K562 (cell line): ENCODE data around the gene WDR27. TPM values are rescaled to one million over a fixed set of nuclear protein-coding genes. Genes with fewer than 3 reads are reported as not detected.

Experiments used
- ATAC-seq: fragments of 200-7000 bp; cut with Tn5 transposase; 3 replicates; pipeline ENCODE4 v1.9.1; 2020; ENCODE audit warnings: moderate library complexity
- BruUV-seq: library from RNA; stranded (reverse); fragments of 400-500 nt; replicated peaks from 2 replicates; lab custom pipeline; 2021; lab: Mats Ljungman, UMichigan
- CTCF ChIA-PET: fragments of 300-600 bp; formaldehyde crosslinking; extraction: SDS; loops from one replicate; lab custom pipeline; 2021; ENCODE audit warnings: low intra/inter-chr PET ratio; lab: Yijun Ruan, JAX
- POLR2A ChIA-PET: fragments of 300-600, 350-650 bp; sonication (Branson Sonifier 250); formaldehyde crosslinking; extraction: SDS; loops from one replicate; lab custom pipeline; 2021; ENCODE audit warnings: antibody characterized with exemption, inconsistent platforms; lab: Yijun Ruan, JAX
- DNase-seq, 4 experiments: peaks; one replicate each; pipeline versions ENCODE4 v3.0.0 to v3.0.0-alpha.2; 2011 to 2018; ENCODE audit warnings: low spot score in 3 of 4, mixed read lengths in 3 of 4; ENCODE audit errors: extremely low read depth in 1 of 4
- FAIRE-seq: peaks from 2 replicates; lab custom pipeline; 2011; peaks lifted over from hg19 to GRCh38; lab: Jason Lieb, UNC
- H2AFZ ChIP-seq: 2 replicates; pipeline ENCODE4 v1.6.0; 2011; ENCODE audit warnings: low read depth, low read length, control low read depth, inconsistent platforms
- H3K27ac ChIP-seq: fragments of 200-600 bp; 3 replicates; pipeline ENCODE4 v1.8.0; 2011; ENCODE audit warnings: low read depth, mild to moderate bottlenecking, control low read depth, inconsistent platforms, low read length, moderate library complexity, mixed read lengths; ENCODE audit errors: extremely low read depth
- H3K27me3 ChIP-seq, 2 experiments: fragments of 300-600 bp in 1 of 2; 2 replicates in 1 of 2; 3 replicates in 1 of 2; pipeline versions ENCODE4 v1.6.0 to v1.8.0; 2011; ENCODE audit warnings: inconsistent platforms in 2 of 2, low read length in 2 of 2, mild to moderate bottlenecking in 1 of 2, mixed read lengths in 1 of 2, moderate library complexity in 1 of 2; ENCODE audit not compliant: control insufficient read depth in 2 of 2, insufficient read depth in 2 of 2
- H3K36me3 ChIP-seq: fragments of 300-600 bp; 3 replicates; pipeline ENCODE4 v1.8.0; 2011; ENCODE audit warnings: mild to moderate bottlenecking, low read length, inconsistent platforms; ENCODE audit not compliant: control insufficient read depth, insufficient read depth
- H3K4me1 ChIP-seq, 2 experiments: fragments of 200-600 bp in 1 of 2; replicated peaks in 1 of 2; 2 replicates in 1 of 2; 3 replicates in 1 of 2; pipeline versions ENCODE4 v1.5.1 to v1.8.0; 2011; ENCODE audit warnings: inconsistent platforms in 2 of 2, low read length in 2 of 2, mild to moderate bottlenecking in 1 of 2, mixed read lengths in 1 of 2, moderate library complexity in 1 of 2; ENCODE audit not compliant: control insufficient read depth in 2 of 2, insufficient read depth in 2 of 2
- H3K4me2 ChIP-seq: 2 replicates; pipeline ENCODE4 v1.6.1; 2011; ENCODE audit warnings: low read length, control low read depth, inconsistent platforms, mixed read lengths; ENCODE audit not compliant: insufficient read depth
- H3K4me3 ChIP-seq: fragments of 200-600 bp; sonication (generic), shearing (Covaris generic); 2 replicates; pipeline ENCODE4 v1.5.1; 2016; ENCODE audit warnings: control low read depth, inconsistent platforms
- H3K79me2 ChIP-seq: fragments of 200-600 bp; 3 replicates; pipeline ENCODE4 v1.8.0; 2011; ENCODE audit warnings: low read length, inconsistent platforms; ENCODE audit not compliant: control insufficient read depth, insufficient read depth
- H3K9ac ChIP-seq, 2 experiments: 2 replicates each; pipeline versions ENCODE4 v1.6.0 to v1.6.1; 2011; ENCODE audit warnings: low read depth in 2 of 2, low read length in 2 of 2, control low read depth in 1 of 2, inconsistent platforms in 1 of 2, mild to moderate bottlenecking in 1 of 2, mixed read lengths in 1 of 2; ENCODE audit not compliant: insufficient read depth in 1 of 2
- H3K9me1 ChIP-seq: one replicate; pipeline ENCODE4 v1.6.0; 2011; ENCODE audit warnings: inconsistent platforms, mild to moderate bottlenecking, low read length, moderate library complexity; ENCODE audit not compliant: control insufficient read depth, insufficient read depth
- H3K9me3 ChIP-seq: replicated peaks from 2 replicates; pipeline ENCODE4 v1.5.1; 2011; ENCODE audit warnings: low read depth, low read length, inconsistent platforms; ENCODE audit not compliant: control insufficient read depth, insufficient read depth
- H4K20me1 ChIP-seq: replicated peaks from 2 replicates; pipeline ENCODE4 v1.6.1; 2011; ENCODE audit warnings: low read length, inconsistent platforms, mixed read lengths; ENCODE audit not compliant: control insufficient read depth, insufficient read depth
- E2F6 ChIP-seq, 2 experiments: IDR thresholded peaks; 2 replicates each; pipeline ENCODE4 v1.6.1; 2011; ENCODE audit warnings: borderline replicate concordance in 1 of 2, control low read depth in 1 of 2, low read depth in 1 of 2, low read length in 1 of 2, mild to moderate bottlenecking in 1 of 2, mixed read lengths in 1 of 2, moderate library complexity in 1 of 2; ENCODE audit not compliant: insufficient read depth in 1 of 2, insufficient read length in 1 of 2, poor library complexity in 1 of 2, severe bottlenecking in 1 of 2; ENCODE audit errors: extremely low read depth in 1 of 2
- NELFE ChIP-seq: IDR thresholded peaks from 2 replicates; pipeline ENCODE4 v1.6.1; 2011; ENCODE audit warnings: mild to moderate bottlenecking; ENCODE audit not compliant: insufficient read depth, insufficient read length
- NFIC ChIP-seq: fragments of 450-650 bp; IDR thresholded peaks from 2 replicates; pipeline ENCODE4 v1.6.1; 2017; ENCODE audit warnings: mild to moderate bottlenecking, inconsistent platforms
- NRF1 ChIP-seq, 2 experiments: fragments of 450-650 bp; IDR thresholded peaks in 1 of 2; conservative IDR thresholded peaks in 1 of 2; 2 replicates each; pipeline ENCODE4 v1.6.1; 2014; ENCODE audit warnings: mild to moderate bottlenecking in 2 of 2
- RBM17 ChIP-seq: fragments of 200-400 bp; formaldehyde crosslinking; IDR thresholded peaks from 2 replicates; pipeline ENCODE4 v1.6.1; 2017; ENCODE audit warnings: low read depth, mild to moderate bottlenecking, low read length, borderline replicate concordance
- SETDB1 ChIP-seq: IDR thresholded peaks from one replicate; pipeline ENCODE4 v1.6.1; 2012; ENCODE audit warnings: low read length, control low read depth, inconsistent platforms
- SIN3B ChIP-seq: fragments of 450-650 bp; IDR thresholded peaks from 2 replicates; pipeline ENCODE4 v1.6.1; 2017; ENCODE audit warnings: low read depth, mild to moderate bottlenecking, moderate library complexity
- TEAD1 ChIP-seq, 2 experiments: fragments of 450-650 bp in 1 of 2; sonication (generic) in 1 of 2; formaldehyde crosslinking; IDR thresholded peaks; 2 replicates each; pipeline versions ENCODE4 v1.4.0 to v1.8.0; 2020 to 2022; ENCODE audit warnings: mild to moderate bottlenecking in 2 of 2, missing genetic modification reagents in 1 of 2
- WGBS: fragments of 100-300 bp; shearing (Covaris generic); methylation state at CpG from one replicate; pipeline ENCODE4 v1.1.6; 2016; ENCODE audit warnings: low coverage, mixed read lengths; ENCODE audit not compliant: insufficient coverage; ENCODE audit errors: missing lambda C conversion rate; 5-methylcytosine and 5-hydroxymethylcytosine counted together
- in situ Hi-C: fragments of 300-500 bp; cut with MboI; formaldehyde crosslinking; loops from 4 replicates; pipeline ENCODE4 v1.15.0; 2018; ENCODE audit warnings: inconsistent platforms, mixed read lengths
- intact Hi-C: fragments of 100-400 bp; cut with micrococcal nuclease; formaldehyde crosslinking; loops from 2 replicates; pipeline ENCODE4 v1.14.2; 2022
- polyA plus RNA-seq, 8 experiments: library from polyadenylated mRNA; depleted of rRNA in 4 of 8; stranded (reverse) in 5 of 8; unstranded in 3 of 8; fragments of >200 nt; fragmentation: Nextera tagmentation in 2 of 8; fragmentation: Illumina TruSeq in 1 of 8; extraction: Ambion mirVana in 2 of 8; extraction: Trizol in 1 of 8; gene quantifications; 2 replicates each; pipeline versions ENCODE4 v1.2.1 to v1.2.3, GENCODE V29; 2011 to 2014; ENCODE audit warnings: inconsistent platforms in 1 of 8, missing spikeins in 1 of 8
- total RNA-seq, 7 experiments: library from RNA; depleted of rRNA in 6 of 7; stranded (reverse); fragments of >200 nt in 6 of 7; fragmentation: Illumina TruSeq in 2 of 7; extraction: Trizol in 2 of 7; gene quantifications; 2 replicates each; pipeline versions ENCODE4 v1.2.1 to v1.2.3, GENCODE V29; 2011 to 2021; ENCODE audit warnings: low replicate concordance in 1 of 7
- TF ChIP-seq, protein P1 (sequence below): IDR thresholded peaks from 3 replicates; pipeline ENCODE4 v1.6.1; 2011; ENCODE audit warnings: borderline replicate concordance, mild to moderate bottlenecking; ENCODE audit not compliant: insufficient read length, insufficient read depth
- TF ChIP-seq, protein P2 (sequence below): fragments of 200-800 bp; sonication (Bioruptor generic); IDR thresholded peaks from 2 replicates; pipeline ENCODE4 v1.6.1; 2017; ENCODE audit warnings: missing genetic modification characterization, missing compliant biosample characterization
- TF ChIP-seq, protein P3 (sequence below): fragments of 250-450 bp; sonication (Bioruptor Pico); IDR thresholded peaks from 2 replicates; pipeline ENCODE4 v1.5.0; 2020; ENCODE audit warnings: mild to moderate bottlenecking
- TF ChIP-seq, protein P4 (sequence below): sonication (generic); formaldehyde crosslinking; IDR thresholded peaks from 2 replicates; pipeline ENCODE4 v1.8.0; 2022; ENCODE audit warnings: missing genetic modification reagents, mild to moderate bottlenecking, moderate library complexity, borderline replicate concordance

The WDR27 gene
- total and polyA plus RNA-seq, 9 of the 15 experiments (the other 6 are each of a cell fraction or from before 2014, with no cell fraction given) = 4.3 to 77.2 (median 22.7) TPM

GRCh38 chr6:169702840-169703246 lies 1.0 kb upstream of the WDR27 start:
- H4K20me1 ChIP-seq = no peaks in the 10 kb centered on the region; the same call in none of the 2 replicates
- peak overlapping the region; percentile 74 for H3K4me3 ChIP-seq
- H3K9me3 ChIP-seq = no peaks in the 10 kb centered on the region
- H3K4me2 ChIP-seq = peak overlapping the region; percentile 95
- peak overlapping the region; percentile 86 for H2AFZ ChIP-seq
- H3K79me2 ChIP-seq = peaks cover 68% of the 10 kb centered on the region
- no peaks in the 10 kb centered on the region for H3K9me1 ChIP-seq
- peak overlapping the region; percentile 90 for H3K27ac ChIP-seq
- ATAC-seq = no peak
- WGBS = under 1% methylated on average over 22 of the region's 22 CpGs
- intact Hi-C loops = loop anchor here (1.0 kb wide), 1 partner anchor 48 kb away; the partner anchor contains the start of genes DYNLT2 and ERMARD
- BruUV-seq = no TSS peak
- POLR2A ChIA-PET = interaction anchor here (0.7 to 5.2 kb wide), 13 partner anchors 8 to 312 kb away, joined by 3 to 24 read pairs (median 7); no protein-coding TSS in a partner anchor
- FAIRE-seq = no peak
- CTCF ChIA-PET = no interaction called here
- H3K27me3 ChIP-seq = no peaks in the 10 kb centered on the region
- H3K4me1 ChIP-seq = peaks cover 13 to 19% of the 10 kb centered on the region in 2 experiments; a peak in 4 of 5 replicates
- in situ Hi-C loops = no loop called here
- DNase-seq = no peak
- H3K9ac ChIP-seq = peak overlapping the region; percentile 94 to 96
- peaks cover 62% of the 10 kb centered on the region for H3K36me3 ChIP-seq
- TF ChIP-seq SIN3B = no peak
- TF ChIP-seq, protein P1, sequence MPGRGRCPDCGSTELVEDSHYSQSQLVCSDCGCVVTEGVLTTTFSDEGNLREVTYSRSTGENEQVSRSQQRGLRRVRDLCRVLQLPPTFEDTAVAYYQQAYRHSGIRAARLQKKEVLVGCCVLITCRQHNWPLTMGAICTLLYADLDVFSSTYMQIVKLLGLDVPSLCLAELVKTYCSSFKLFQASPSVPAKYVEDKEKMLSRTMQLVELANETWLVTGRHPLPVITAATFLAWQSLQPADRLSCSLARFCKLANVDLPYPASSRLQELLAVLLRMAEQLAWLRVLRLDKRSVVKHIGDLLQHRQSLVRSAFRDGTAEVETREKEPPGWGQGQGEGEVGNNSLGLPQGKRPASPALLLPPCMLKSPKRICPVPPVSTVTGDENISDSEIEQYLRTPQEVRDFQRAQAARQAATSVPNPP = no peak
- peak; percentile 54; the same call in 1 of the 2 replicates for TF ChIP-seq NFIC
- TF ChIP-seq E2F6 (IDR thresholded peaks at IDR 0.05; ENCODE audit: borderline replicate concordance in 1 of 2, extremely low read depth in 1 of 2, insufficient read depth in 1 of 2, insufficient read length in 1 of 2, low read depth in 1 of 2, low read length in 1 of 2, poor library complexity in 1 of 2, severe bottlenecking in 1 of 2) = peak in 1 of 2 experiments; percentile 2
- TF ChIP-seq RBM17 = no peak
- TF ChIP-seq, protein P2, sequence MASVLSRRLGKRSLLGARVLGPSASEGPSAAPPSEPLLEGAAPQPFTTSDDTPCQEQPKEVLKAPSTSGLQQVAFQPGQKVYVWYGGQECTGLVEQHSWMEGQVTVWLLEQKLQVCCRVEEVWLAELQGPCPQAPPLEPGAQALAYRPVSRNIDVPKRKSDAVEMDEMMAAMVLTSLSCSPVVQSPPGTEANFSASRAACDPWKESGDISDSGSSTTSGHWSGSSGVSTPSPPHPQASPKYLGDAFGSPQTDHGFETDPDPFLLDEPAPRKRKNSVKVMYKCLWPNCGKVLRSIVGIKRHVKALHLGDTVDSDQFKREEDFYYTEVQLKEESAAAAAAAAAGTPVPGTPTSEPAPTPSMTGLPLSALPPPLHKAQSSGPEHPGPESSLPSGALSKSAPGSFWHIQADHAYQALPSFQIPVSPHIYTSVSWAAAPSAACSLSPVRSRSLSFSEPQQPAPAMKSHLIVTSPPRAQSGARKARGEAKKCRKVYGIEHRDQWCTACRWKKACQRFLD (CRISPR knock-in tag) = 0 out of 2 replicates have a peak, but pooled peaks have one; percentile 6
- no peak for TF ChIP-seq NELFE
- TF ChIP-seq, protein P3, sequence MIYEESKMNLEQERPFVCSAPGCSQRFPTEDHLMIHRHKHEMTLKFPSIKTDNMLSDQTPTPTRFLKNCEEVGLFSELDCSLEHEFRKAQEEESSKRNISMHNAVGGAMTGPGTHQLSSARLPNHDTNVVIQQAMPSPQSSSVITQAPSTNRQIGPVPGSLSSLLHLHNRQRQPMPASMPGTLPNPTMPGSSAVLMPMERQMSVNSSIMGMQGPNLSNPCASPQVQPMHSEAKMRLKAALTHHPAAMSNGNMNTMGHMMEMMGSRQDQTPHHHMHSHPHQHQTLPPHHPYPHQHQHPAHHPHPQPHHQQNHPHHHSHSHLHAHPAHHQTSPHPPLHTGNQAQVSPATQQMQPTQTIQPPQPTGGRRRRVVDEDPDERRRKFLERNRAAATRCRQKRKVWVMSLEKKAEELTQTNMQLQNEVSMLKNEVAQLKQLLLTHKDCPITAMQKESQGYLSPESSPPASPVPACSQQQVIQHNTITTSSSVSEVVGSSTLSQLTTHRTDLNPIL (CRISPR knock-in tag) = no peak
- TF ChIP-seq, protein P4, sequence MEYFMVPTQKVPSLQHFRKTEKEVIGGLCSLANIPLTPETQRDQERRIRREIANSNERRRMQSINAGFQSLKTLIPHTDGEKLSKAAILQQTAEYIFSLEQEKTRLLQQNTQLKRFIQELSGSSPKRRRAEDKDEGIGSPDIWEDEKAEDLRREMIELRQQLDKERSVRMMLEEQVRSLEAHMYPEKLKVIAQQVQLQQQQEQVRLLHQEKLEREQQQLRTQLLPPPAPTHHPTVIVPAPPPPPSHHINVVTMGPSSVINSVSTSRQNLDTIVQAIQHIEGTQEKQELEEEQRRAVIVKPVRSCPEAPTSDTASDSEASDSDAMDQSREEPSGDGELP (CRISPR knock-in tag) = no peak
- TF ChIP-seq NRF1 (conservative IDR thresholded peaks at IDR 0.05 in 1 of 2, IDR thresholded peaks at IDR 0.05 in 1 of 2) = peak; percentile 42 to 50; a peak in 2 of 4 replicates
- TF ChIP-seq SETDB1 = no peak
- TF ChIP-seq TEAD1 (CRISPR knock-in tag; IDR thresholded peaks at IDR 0.05) = peak in 1 of 2 experiments; percentile 65; a peak in 1 of 4 replicates
